Activated T-cell treated with anti-CD3 and anti-CD28 coated beads for 4 hours (primary cell): Measurements from ENCODE around the gene SNTN.
"Not testable (repeated sequence)": the region's sequence is repeated elsewhere in the genome, so short reads cannot be mapped to it uniquely, and the experiment has no call there.

Experiments used
- DNase-seq: peaks from one replicate; pipeline ENCODE4 v3.0.0-alpha.2; 2020

SNTN gene

DNA sequence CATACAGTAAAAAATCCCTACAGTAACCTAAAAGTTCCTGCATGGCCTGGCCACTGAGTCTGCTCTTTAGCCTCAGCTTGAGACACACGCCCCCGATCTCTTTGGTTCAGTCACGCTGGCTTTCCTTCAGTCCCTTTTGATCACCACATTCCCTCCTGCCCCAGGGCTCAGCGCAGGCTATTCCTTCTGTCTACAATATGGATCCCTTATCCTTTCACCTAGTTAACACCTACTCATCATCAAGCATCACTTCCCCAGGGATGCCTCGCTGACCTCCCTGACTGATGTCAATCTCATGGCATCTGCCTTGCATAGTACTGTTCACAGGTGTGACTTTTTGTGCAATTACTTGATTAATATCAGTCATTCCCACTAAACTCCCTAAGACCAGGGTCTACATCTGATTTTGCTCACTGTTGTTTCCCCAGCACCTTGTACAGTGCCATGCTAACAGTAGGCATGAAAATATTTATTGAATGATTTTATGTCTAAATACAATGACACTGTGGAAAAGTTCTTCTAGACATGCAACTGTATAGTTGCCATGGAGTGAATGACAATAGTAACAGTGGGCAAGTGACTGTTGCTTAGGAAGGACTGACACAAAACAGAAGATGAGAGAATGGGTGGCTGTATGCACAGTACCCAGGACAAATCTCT is at the start of gene SNTN:
Gene SNTN, plus strand, starts transcription at position 610 of the 660 bp plus-strand sequence. Its CDS starts 13 bp downstream, at position 623.
- no peak for DNase-seq

DNA sequence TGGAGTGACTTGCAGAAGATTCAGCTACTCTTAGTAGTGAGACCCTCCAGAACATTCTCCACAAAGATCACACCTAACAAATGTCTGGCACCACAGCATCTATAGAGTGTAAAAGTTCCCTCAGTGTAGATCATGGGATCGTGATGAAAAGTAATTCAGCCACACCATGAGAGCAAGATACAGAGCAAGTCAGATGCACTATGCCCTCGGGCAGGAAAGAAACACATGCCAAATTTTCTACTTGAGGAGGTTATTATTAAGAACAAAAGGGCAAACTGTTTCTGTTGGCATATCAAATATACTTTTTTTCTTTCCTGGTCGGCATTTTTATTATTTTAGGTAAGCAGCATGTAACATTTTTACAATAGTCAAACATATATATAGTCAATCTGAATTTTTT is 44.8 kb upstream of the SNTN start:
- DNase-seq = no peak

DNA sequence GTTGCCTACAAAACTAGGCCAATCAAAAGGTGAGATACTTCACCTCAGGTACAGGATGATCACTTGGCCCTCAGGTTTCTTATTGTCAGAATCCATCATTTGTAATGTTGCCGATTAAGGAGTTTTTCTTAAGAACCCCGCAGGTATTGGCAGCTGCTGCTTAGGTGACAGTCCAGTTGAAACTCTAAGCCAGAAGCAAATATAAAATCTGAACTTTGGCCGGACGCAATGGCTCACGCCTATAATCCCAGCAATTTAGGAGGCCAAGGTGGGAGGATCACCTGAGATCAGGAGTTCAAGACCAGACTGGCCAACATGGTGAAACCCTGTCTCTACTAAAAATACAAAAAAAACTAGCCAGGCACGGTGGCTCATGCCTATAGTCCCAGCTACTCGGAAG is 43.1 kb upstream of the SNTN start:
- DNase-seq = no peak

DNA sequence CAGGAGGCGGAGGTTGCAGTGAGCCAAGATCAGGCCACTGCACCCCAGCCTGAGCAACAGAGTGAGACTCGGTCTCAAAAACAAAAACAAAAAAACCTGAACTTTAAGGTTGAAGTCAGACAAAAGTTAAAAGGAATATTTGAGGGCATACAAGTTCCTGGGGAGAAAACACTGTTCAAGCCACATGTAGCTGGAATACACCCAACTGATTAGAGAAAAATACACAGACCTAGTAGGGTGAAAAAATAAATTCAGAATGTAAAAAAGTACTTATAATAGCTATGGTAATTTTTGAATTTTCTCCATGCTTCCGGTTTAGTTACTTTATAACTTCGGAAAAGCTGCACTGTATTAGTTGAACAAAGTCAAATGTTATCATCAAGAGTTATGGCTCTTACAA is 42.6 kb upstream of the SNTN start:
- no peak for DNase-seq

DNA sequence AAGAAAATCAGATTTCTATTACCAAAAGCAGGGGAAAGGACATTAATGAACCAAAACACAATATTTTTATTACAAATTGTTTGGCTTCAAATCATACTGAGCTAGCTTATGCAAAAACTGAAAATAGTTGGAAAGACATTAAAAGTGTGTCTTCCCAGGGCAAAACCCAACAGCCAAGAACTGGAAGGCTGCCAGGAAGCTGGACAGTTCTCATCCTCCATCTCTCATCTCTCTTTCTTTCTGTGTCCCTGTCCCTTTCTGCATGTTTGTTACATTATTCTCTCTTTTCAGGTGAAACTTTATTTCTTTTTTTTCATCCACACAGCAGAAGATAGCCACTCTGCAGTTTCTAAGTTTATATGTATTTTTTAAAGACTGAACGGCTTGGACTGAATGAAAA is 41.1 kb upstream of the SNTN start:
- DNase-seq = no peak

DNA sequence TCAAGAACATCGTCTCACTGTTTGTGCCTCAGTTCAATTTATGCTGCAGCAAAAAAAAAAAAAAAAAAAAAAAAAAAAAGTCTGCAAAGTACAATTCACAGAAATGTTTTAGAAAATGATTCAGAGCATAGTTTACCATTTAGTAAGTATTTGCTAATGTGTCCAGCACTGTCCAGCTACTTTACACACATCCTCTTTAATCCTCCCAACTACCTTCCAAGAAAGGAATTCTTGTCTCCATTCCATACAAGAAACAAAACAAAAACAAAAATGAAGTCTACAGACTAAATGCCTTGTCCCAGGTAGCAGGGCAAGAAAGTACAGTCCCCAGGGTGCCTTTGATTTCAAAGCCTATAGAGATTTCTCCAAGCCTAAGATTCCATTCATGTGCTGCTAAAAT is 38.9 kb upstream of the SNTN start:
- DNase-seq = no peak

DNA sequence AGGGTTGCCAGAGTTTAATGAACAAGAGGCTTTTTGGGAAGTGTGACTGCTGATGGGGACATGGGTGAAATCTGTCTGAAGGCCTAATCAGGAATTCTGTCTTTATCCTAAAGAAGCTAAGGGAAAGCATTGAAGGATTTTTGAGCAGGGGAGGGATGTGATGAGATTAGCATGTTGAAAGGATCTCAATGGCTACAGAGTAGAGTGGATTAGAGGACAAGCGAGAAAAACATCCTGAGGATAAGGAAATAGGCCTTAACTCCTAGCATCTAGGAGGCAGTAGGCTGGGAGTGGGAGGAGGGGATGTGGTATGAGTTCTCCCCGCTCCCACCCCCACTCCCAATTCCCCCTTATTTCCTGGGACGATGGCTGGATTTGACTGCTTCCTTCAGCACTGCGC is 35.1 kb upstream of the SNTN start:
- no peak for DNase-seq

DNA sequence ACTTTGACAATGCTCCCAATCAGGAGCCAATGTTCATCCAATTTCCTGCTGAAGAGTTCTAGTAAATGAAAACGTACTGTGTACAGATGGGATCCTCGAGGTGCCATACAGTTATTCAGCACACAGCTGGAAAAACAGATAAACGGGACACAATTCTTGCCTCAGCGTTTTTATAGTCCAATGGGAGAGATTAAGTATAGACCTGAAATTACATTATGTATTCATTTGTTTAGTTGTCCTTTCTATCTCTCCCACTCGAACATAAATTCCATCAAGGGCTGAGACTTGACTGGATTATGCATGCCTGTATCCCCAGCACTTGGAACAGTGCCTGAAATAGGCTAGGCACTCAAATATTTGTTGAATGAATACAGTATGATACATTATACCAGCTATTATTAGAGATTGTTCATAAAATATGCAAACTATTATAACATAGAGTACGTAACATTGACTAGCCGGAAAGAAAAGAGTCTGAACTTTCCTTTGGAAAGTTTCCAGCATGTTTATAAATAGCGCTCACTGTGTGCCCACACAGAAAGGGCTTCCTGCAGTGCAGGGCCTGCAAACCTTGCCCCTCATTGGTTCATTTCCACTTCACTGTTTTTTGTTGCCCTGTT is 27.4 kb upstream of the SNTN start:
- no peak for DNase-seq

DNA sequence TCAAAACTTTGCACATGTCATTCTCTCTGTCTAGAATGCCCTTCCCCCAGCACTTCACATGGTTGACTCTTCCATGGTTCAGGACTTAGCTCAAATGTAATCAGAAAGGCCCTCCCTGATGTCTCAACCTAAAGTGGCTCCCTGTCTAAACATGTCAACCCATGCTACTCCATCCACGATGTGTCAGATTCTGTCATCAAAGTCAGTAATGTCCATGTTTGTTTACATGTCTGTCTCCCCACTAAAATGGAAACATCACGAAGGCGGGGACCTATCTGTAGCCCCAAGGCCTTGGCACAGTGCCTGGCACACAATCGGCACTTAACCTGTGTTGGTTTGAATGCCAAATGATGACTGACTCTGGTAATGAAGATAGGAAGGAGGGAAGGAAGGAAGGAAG is 20.8 kb upstream of the SNTN start:
- no peak for DNase-seq

DNA sequence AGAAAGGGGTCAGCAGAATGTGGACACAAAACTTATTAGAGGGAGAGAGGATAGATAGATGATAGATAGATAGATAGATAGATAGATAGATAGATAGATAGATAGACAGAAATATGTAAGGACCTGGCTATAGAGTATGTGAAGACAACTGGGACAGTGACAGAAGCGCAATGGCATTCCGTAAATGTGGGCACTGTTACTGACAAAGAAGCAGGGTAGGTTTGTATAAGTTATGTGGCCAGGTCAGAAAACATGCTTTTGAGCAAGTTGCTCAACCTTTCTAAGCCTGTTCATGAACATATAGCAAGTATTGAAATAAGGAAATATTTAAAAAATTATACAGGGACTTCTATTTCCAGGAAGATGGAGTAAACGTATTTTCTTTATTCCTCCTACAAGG is 17.3 kb upstream of the SNTN start:
- no peak for DNase-seq

DNA sequence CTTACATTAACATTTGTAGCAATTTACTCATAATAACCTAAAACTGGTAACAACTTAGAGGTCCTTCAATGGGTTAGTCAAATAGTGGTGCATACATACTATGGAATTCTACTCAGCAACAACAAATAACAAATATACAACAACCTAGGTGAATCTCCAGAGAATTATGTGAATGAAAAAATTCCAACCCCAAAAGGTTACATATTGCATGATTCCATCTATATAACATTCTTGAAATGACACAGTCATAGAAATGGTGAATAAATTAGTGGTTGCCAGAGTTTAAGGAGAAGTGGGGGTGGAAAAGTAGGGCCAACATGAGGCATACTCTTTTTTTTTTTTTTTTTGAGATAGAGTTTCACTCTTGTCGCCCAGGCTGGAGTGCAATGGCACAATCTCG is 12.7 kb upstream of the SNTN start:
- no peak for DNase-seq

DNA sequence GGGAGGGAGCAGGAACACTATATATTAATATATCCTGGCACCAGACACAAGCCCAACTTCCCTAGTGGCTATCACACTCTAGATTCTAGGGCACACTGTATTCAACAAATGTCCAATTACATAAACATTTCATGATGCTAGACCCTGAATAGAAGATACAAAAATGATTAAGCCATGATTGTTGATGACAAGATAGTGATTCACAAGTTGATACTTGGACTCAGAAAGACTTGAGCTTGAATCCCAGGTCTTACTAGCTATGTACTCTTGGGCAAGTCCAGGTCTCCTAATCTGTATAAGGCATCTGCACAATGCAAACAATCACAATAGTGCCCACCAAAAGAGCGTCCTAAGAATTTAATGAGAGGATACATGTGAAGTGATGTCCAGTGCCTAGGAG is 10.0 kb upstream of the SNTN start:
- DNase-seq = no peak

DNA sequence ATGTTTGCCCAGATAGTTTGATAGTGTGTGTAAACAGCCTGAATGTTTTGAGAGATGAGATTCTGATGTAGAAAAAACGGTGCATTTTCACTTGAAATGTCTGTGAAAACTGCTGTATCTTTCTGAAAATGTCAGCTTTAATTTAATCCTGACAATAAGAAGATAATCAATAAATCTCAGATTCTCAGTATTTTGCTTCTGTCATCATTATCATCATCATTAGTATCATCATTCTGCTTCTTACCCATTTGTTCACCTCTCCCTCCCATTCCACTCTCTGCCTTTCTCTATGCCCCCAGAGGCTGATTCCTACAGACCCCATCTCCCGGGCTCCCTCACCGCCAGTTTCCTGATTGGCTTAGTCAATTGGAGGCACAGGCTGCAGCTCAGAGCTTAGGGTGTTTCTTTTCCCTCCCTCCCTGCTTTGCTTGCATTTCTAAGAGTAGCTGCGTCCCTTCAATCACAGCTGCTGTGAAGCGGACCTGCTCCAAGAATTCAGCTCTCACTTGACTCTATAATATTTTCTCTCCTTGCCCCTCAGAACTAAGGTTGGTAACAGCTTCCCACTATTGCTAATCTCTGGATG is 8.2 kb upstream of the SNTN start:
- DNase-seq = no peak

DNA sequence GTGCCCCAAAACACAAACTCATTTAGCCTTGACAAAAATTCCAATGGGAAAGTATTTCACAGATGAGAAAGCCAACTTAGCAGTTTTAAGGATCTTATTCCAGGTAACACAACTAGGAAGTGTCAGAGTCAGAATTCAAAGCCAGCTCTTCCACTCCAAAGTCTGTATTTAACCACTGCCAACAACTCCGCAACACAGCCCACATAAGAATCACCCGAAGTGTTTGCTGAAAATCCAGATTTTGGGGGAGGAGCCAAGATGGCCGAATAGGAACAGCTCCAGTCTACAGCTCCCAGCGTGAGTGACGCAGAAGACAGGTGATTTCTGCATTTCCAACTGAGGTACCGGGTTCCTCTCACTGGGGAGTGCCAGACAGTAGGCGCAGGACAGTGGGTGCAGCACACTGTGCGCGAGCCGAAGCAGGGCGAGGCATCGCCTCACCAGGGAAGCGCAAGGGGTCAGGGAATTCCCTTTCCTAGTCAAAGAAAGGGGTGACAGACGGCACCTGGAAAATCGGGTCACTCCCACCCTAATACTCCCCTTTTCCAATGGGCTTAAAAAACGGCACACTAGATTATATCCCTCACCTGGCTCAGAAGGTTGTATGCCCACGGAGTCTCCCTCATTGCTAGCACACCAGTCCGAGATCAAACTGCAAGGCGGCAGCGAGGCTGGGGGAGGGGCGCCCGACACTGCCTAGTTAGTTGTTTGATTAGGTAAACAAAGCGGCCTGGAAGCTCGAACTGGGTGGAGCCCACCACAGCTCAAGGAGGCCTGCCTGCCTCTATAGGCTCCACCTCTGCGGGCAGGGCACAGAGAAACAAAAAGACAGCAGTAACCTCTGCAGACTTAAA is 7.3 kb upstream of the SNTN start:
- DNase-seq = not testable (repeated sequence)

DNA sequence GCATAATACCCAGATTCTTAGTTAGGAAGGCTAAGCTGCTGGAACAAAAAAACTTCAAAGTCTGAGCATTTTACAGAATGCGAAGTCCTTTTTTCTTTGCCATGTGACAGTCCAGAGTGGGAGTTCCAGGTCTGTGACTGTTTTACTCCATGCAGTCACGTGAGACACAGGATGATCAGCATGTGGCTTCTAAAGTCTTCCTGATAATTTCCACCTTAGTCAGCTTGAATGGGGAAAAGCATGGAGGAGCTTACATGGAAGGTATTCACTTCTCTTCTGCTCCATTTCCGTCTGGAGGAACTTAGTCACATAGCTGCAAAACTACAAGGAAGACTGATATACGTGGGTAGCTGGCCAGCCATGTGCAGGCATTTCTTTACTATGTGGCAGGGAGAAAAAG is 1.7 kb downstream of the SNTN start:
- DNase-seq = no peak

DNA sequence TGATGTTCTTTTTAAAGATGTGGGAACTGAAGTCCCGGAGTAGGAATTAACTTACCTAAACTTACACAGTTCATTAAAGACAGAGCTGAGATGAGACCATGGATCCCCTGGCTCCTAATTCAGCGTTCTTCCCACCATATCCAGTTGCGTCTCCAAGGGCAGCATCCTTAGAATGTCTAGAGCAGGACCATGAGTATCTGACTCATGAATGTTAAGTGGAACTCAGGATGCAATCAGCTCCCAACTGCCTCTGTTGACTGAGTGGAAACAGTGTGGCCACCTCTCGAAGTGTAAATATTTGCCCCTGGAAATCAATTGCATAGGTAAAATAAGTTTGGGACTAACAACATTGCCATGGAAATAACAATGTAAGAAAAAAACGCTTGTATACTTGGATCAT is 2.5 kb downstream of the SNTN start:
- no peak for DNase-seq

DNA sequence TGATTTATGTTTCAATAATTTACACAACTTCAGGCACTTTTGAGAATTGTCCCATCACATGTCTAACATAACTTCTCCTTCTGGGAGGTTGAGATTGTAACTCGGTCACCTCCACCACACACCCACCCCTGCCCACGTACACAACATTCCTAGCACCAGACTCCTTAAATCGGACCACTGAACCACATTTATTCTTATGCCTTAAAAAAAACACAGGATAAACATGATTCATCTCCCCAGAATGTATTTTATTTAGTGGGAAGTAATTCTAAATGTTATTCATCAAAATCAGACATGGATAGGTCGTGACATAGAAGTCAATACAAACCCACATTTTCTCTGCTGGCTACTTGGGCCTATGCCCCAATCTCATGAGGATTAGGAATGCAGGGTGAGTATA is 3.0 kb downstream of the SNTN start:
- no peak for DNase-seq

DNA sequence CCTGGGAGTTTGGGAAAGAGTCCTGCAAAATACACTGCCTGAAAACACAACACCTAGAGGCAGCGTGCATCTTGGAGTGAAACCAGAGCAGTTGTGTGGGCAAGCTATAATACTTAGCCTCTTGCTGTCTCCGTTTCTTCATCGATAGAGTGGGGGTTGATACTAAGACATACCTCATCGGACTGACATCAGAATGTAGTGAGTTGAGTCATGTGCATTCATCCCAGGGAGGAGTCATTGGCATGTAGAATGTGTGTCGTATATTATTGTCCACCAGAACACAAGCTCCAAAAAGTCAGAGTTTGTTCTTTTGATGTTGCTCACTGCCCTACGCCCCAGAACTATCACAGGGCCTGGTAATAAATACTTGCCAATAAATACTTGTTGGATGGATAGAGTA is 4.3 kb downstream of the SNTN start:
- DNase-seq = no peak

DNA sequence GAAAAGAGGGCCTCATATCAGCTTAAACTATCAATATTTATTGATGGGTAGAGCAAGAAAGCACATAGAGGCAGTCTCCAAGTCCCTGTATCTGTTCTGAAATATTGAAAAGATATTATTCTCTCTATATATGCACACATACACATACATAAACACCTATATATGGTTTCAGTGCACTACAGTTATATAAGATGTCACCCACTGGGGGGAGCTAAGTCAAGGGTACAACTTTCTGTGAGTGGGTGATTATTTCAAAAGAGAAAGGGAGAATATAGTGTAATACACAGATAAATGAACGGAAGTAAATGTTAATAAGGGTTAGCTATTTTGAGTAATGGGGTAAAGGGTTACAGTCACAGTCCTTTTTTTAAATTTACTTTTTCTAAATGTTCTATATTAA is 8.8 kb downstream of the SNTN start:
- no peak for DNase-seq

DNA sequence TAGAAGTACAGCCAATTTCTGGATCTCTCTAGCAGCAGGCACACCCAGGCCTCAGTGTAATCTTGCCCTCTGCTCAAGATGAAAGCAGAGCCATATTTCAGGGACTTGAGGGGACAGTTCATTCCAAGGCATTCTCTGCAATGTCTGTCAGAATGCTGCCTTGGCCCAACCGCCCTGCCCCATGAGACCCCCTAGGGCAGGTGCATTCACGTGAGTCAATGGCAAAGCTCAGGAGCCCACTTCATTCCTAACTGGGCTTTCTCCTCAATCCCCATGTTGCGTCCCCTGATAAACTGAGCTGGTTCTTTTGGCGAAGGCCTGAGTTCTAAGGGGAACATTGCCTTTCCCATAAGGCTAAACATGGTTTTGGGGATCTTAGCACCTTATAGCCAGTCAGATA is 9.5 kb downstream of the SNTN start:
- no peak for DNase-seq

DNA sequence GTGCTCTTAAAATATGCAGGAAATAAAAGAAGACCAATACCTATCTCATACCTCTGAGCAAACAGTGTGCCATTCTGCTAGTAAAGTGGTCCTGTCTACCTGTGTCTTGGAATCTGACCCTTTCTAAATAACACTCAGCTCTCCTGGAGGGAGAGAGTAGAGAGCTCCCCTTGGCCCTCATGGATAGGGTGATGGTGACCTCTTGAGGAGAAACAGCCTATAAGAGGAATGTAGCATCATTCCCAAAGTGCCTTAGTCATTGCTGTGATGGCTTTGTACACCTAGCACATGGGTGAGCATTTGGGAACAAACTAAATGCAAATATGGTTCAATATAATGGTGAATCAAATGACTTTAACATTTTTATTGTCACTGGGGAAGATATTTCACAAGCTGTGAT is 10.0 kb downstream of the SNTN start:
- DNase-seq = no peak

DNA sequence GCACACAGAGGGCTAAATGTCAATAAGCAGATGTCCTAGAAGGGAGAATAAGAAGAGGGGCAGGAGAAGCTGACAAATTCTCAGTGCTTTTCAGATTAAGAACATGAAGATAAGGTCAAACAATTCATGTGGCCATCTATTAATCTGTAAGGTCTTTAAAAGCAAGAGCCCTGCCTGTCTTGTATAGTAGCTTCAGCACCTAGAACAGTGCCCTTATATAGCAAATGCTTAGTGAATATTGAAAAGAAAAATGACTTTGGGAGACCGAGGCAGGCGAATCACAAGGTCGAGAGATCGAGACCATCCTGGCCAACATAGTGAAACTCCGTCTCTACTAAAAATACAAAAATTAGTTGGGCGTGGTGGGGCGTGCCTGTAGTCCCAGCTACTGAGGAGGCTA is 18.1 kb downstream of the SNTN start:
- no peak for DNase-seq

DNA sequence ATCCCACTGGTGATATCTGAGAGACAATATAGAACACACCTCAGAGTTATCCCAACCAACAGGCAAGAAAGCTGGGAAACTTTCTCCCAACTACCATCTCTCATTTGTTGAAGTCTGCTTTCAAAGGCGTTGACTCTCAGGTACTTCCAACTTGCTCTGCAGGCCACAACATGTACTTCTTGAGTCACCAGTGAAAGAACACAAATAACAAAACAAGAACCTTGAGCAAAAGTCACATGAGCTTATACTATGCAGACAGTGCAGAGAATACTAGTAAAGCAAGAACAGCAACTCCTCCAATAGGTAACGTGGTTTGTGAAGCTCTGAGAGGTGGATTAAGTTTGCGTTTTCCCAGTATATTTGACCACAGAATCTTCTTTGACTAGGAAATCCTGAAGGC is 20.6 kb downstream of the SNTN start:
- no peak for DNase-seq

DNA sequence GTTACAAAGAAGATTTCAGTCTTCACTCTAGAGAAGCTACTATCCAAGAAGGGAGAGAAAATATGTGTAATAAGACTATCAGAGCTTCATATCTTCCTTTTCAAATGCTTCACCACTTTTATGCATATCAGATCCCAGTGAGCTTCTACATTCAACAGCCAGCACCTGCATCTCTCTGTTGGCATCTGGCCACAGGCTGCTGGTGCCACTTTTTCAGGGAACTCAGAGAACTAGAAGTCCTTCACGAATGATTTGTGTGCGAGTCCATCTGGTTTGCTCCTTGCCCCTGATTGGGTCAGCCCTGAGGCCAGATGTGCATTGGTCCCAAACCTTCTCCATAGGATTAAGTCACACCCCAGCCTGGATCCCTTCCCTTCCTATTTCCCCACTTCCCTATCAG is 22.1 kb downstream of the SNTN start:
- DNase-seq = no peak
